OCI-LY3 (cell line): ENCODE measurements around the gene ATP1B4.
A peak's percentile ranks its signal among the peaks of the same experiment; 100 is the strongest.

Experiments used
- EZH2phosphoT487 ChIP-seq: fragments of 200-600 bp; shearing (Covaris generic); IDR thresholded peaks from 2 replicates; pipeline ENCODE4 v1.6.1; 2018; ENCODE audit warnings: antibody characterized with exemption, mixed run types, low read depth
- TF ChIP-seq, protein P1 (sequence below): fragments of 200-600, 300-600 bp; sonication (generic); IDR thresholded peaks from 2 replicates; pipeline ENCODE4 v1.5.1; 2014; ENCODE audit warnings: antibody characterized with exemption, low read length, low read depth

DNA sequence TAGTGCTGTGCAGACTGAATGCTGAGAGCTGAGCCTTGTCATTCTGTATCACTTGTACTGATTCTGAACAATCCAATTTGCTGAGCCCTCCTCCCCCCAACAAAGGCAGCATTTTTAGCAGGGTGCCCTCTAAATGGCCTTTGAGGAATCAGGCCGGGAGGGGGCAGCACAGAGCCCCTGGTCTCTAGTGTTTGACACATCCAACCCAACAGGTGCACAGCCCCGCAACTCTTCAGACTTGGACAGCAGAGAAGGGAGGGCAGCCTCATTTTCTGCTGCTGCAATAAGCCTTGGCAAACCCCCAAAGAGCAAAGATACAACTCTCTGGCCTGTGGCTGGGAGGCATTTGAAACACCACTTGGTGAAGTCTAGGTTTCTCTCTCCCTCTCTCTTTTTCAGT is 3.4 kb downstream of the ATP1B4 start:
- TF ChIP-seq, protein P1, sequence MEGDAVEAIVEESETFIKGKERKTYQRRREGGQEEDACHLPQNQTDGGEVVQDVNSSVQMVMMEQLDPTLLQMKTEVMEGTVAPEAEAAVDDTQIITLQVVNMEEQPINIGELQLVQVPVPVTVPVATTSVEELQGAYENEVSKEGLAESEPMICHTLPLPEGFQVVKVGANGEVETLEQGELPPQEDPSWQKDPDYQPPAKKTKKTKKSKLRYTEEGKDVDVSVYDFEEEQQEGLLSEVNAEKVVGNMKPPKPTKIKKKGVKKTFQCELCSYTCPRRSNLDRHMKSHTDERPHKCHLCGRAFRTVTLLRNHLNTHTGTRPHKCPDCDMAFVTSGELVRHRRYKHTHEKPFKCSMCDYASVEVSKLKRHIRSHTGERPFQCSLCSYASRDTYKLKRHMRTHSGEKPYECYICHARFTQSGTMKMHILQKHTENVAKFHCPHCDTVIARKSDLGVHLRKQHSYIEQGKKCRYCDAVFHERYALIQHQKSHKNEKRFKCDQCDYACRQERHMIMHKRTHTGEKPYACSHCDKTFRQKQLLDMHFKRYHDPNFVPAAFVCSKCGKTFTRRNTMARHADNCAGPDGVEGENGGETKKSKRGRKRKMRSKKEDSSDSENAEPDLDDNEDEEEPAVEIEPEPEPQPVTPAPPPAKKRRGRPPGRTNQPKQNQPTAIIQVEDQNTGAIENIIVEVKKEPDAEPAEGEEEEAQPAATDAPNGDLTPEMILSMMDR: peak; percentile 53
- no peak for TF ChIP-seq EZH2phosphoT487
